Stimulated activated CD4-positive, alpha-beta T cell treated with anti-CD3 and anti-CD28 coated beads, TNF-alpha, amount 100 ng/mL, for 48 hours (primary cell): Measurements from ENCODE around the gene PDE1C.
"Not testable (repeated sequence)": the region's sequence is repeated elsewhere in the genome, so short reads cannot be mapped to it uniquely, and the experiment has no call there.

ENCODE experiments used
- DNase-seq, 3 donors: peaks; one replicate each; pipeline ENCODE4 v3.0.0-alpha.2; 2020; ENCODE audit warnings: low read depth in 3 of 3

Gene PDE1C

GRCh38 chr7:32070406-32071360, at the start of gene PDE1C:
PDE1C (minus strand) TSS chr7:32070407.
- no peak for DNase-seq

DNA sequence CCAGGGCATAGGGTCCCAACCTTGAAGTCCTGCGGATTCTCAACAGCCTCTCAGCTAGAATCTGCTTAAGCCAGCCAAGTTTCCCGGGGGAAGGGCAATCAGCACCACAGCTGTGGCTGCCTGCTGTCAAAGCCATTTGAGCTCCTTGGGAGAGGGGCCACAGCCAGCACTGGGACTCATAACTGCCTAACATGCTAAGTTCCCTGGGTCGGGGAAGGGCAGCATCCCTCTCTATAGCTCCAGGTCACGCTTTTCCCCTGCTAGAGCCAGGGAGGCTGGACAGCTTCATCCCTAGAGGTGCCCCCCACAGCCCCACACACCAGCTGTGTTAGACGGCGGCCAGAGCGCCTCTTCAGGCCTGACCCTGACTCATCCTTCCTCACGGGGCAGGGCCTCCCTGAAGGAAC, 49.6 kb upstream of the PDE1C start:
- no peak for DNase-seq

DNA sequence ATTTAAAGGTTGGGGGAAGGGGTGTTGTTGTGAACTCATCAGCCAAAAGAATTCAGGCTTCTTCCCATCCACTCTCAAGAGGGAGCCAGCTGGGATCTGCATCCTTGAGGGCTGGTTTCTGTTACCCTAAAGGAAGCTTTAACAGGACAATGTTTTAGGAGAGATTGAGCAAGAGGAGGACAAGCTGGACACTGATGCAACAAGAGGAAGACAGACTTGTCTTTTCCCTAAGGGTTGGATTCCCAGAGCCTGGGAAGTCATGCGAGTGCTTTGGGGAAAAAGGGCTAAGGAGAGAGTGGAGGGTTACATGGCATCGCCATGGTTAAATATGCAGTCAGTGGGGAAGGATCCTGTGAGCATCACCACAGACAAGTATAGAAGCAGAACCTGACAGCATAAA, 47.6 kb upstream of the PDE1C start:
- no peak for DNase-seq

DNA sequence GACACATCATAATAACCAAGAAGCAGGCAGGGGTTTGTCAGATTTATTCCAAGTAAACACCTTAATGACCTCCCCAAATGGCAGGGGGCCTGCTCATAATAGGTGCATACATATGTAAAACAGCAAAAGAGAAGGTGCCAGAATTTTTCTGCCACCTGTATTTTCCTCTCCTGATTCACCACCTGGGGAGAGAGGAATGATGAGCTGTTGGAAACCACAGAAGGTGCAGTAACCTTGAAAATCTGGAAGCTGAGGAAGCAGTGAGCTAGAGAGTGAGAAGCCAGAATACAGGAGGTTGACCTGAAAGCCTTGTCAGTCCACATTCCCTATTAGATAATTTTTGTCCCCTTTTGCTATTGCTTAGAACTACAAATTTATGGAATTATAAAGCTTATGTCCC, 46.2 kb upstream of the PDE1C start:
- DNase-seq: no peak

DNA sequence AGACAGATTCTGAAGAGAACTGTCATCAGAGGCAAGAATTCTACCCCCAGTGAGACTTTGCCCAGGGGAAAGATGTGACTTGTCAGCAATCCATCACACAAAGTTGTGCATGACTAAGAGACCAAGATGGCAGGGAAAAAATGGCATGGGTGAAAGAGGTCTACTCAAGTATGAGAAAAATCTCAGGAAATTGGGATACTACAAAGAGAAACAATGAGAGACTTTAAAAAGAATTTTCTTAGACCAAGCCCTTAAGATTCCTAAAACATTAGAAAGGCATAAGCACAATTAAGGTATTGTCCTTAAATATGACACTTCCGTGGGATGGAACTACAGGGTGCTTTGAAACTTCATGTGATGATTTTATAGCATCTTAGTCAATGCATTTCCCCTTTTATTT, 45.6 kb upstream of the PDE1C start:
- DNase-seq: no peak

DNA sequence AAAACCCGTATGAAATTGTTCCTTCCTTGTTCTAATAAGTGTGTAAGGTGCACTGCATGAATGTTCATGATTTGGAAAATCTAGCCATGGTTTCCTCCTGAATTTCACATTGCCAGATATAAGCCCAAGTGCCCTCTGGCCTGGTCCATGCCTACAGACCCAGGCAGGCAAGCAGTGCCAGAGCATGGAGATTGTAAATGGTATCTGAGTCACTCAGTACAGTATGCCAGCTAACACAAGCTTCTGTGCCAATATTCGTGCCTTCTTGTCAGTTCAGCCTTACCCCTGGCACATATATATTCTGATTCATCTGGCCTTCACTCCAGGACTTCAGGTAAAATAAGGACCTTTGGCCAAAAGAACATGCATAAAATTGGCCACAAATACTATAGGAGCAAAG, 38.4 kb upstream of the PDE1C start:
- no peak for DNase-seq

- DNase-seq: no peak
Observed at GRCh38 chr7:32104766-32105165, 34.6 kb upstream of the PDE1C start.

DNA sequence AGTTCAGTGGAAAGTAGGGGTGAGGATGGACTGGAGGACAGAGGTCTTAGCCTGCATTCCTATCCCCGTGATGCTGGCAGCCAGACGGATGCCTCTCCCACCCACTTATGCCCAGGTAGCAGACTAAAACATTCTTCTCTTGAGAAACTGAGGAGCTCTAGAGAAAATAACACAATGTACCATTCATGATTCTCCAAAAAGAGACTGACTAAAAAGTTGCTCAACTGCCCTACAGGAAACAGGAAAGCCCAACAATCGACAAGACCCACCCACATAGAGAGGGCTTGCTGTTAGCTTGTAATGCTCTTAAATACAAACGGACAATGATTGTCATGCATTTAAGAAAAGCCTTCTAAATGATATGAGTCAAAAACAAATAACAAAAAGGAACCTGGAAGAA, 33.2 kb upstream of the PDE1C start:
- no peak for DNase-seq

DNA sequence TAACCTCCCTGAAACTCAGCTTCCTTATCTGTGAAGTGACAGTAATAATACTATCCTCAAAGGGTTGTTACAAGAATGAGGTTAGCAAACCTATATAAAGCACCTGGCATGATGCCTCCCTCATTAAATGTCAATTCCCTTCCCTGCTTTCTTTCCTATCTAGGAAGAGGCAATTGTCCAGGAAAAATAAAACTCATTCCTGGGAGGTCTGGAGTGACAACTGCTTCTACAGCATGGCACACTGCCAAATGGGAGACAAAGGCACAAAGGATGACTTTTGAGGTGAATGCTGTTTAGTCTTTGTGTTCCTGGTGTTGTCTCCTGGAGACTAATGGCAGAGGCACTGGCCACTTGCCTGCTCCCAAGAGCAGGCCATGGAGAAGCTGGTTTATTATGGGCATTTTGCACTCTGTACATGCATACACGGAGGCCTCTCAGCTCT, 32.2 kb upstream of the PDE1C start:
- no peak for DNase-seq

- no peak for DNase-seq
Observed at GRCh38 chr7:32100407-32100907, 30.2 kb upstream of the PDE1C start.

DNA sequence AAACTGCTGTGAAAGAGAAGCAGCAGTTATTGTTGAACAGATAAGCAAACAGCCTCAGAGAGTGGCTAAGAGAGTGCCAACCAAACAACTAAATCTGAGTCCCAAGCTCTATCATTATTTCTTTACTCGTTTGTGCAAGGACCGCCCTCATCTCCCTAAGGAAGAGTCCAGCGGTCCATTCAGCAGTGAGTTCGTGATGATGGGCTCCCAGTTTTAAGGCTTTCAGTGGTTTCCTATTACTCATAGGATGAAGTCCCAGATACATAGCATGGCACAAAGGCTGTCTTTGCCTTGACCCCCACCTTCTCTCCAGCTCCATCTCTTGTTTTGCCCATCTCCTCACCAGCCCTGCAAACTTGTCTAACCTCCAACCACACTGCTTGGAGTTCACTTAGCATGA, 24.3 kb upstream of the PDE1C start:
- no peak for DNase-seq

DNA sequence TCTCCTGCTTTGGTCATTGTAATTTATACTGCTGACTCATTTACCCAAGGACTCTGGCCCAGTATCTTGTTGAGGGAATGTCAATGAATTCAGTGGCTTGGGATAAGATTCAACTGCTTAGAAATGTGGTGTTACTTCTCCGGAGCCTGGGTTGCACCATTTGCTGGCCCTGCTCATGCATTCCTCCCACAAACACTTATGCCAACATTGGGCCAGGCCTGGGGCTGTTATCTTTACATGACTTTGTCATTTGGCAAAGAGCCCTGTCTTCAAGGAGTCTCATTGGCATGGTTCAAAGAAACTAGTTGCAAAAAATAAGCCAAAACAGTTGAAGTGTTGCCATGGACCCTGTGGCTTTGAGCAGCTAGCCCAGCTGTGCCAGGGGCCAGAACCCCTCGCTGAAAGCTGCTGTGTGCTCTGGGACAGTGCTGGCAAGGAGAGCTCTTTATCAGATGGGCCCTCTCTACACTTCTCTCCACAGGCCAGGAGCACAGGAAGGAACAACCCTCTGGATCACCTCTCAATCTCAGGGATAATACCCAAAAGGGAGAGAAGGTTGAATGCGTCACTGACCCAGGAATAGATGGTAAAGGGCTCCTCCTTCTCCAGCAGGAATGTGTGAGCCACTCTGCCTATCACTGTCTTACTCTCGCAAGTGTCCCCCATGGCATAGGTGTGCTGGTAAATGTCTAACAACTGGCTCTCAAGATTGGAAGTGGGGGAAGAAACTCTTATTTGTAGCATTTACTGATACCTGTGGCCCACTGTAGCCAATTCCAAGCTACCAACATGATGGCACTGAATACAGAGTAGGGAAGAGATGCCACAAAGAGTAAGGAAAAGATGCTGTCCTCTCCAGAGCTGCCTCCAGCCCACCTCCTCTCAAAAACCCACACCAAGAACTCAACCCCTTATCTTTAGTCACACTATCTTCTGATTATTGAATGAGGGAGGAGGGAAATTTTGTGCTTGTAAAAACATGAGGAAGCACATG, 23.5 kb upstream of the PDE1C start:
- no peak for DNase-seq

GRCh38 chr7:32092346-32092745, 22.1 kb upstream of the PDE1C start:
- DNase-seq: no peak

- DNase-seq: no peak
Observed at GRCh38 chr7:32091608-32092210, 21.5 kb upstream of the PDE1C start.

- DNase-seq: no peak
Observed at GRCh38 chr7:32089678-32090077, 19.5 kb upstream of the PDE1C start.

GRCh38 chr7:32089256-32089655, 19.0 kb upstream of the PDE1C start:
- no peak for DNase-seq

DNA sequence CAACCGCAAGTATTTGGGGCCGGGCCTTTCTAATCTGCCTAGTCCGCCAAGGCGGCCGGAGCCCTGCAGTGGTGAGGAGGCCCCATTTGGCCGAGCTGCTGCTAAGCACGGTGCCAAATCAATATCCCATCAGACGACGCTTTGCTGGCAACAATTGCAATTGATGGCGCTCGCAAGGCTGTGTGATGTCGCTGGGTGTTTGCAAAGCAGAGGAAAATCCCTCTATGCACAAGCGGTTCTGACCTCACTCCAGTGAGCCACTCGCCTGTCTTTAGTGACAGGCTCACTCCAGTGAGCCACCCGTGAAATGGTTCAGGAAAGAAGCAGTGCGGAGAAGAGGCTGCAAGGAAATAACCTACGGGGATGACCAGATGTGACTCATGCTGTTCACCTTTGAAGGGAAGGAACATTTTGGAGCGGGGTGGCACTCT, 18.3 kb upstream of the PDE1C start:
- no peak for DNase-seq

DNA sequence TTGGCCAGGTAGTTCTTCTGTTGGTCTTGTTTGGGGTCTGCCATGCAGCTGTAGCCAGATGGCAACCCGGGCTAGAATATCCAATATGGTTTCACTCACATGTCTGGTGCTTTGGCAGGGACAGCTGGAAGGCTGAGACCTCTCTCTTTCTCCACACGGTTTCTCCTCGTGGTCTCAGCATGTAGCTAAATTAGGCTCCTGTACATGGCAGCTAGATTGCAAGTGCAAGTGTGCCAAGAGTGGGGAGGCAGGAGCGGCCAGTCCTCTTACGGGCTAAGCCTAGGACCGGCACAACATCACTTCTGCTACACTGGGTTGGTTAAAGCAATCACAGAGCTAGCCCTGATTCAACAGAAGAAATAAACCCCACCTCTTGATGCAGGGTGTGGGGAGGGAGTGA, 9.3 kb upstream of the PDE1C start:
- no peak for DNase-seq

- DNase-seq: no peak
Observed at GRCh38 chr7:32078824-32079223, 8.6 kb upstream of the PDE1C start.

DNA sequence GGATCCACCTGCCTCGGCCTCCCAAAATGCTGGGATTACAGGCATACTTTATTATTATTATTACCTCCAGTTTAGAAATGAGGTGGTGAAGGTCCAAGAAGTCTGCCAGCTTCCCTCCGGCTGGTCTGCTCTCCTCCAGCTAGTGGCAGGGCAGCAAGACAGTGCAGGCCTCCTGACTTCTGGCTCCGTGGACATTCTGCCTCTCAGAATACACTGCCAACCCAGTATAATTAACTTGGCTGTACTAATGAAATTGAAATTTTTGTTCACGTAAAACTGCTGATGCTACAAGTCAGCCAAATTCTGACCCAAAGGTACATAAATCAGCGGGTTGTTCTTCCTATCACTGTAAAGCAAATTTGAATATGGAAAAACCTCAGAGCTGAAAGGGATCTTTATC, 7.6 kb upstream of the PDE1C start:
- no peak for DNase-seq

DNA sequence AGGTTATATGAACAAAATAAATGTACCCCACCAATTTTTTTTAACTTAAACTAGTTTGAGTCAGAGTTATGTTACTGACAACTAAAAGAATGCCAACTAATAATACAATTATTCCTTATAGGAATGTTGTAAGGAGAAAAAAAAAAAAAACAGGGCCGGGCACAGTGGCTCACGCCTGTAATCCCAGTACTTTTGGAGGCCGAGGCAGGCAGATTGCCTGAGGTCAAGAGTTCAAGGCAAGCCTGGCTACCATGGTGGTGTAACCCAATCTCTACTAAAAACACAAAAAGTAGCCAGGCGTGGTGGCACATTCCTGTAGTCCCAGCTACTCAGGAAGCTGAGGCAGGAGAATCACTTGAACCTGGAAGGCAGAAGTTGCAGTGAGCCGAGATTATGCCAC, 6.6 kb upstream of the PDE1C start:
- DNase-seq: not testable (repeated sequence)

GRCh38 chr7:32075612-32076011, 5.4 kb upstream of the PDE1C start:
- DNase-seq: no peak
